ENCODE measurements around the gene CCDC185.

- TF ChIP-seq EZH2phosphoT487 (IDR thresholded peaks at IDR 0.05; ENCODE audit: unreplicated experiment) (no peak), REST (IDR thresholded peaks at IDR 0.05; ENCODE audit: unreplicated experiment) (no peak), CTCF (conservative IDR thresholded peaks at IDR 0.05; ENCODE audit: low read depth in 2 of 2) (no peak), ZNF331 (CRISPR knock-in tag; IDR thresholded peaks at IDR 0.05; ENCODE audit: low read depth) (no peak), EZH2 (IDR thresholded peaks at IDR 0.05; ENCODE audit: low read depth, unreplicated experiment) (no peak), ETS1 (IDR thresholded peaks at IDR 0.05) (no peak), POLR2AphosphoS5 (IDR thresholded peaks at IDR 0.05; ENCODE audit: low read depth) (no peak), STAT1 (IDR thresholded peaks at IDR 0.05; ENCODE audit: unreplicated experiment) (no peak), NANOG (IDR thresholded peaks at IDR 0.05; ENCODE audit: borderline replicate concordance) (no peak), JUNB (IDR thresholded peaks at IDR 0.05; ENCODE audit: unreplicated experiment) (no peak), CREB1 (CRISPR knock-in tag; IDR thresholded peaks at IDR 0.05; ENCODE audit: low read depth) (no peak), ZNF114 (CRISPR knock-in tag; IDR thresholded peaks at IDR 0.05) (no peak)
Observed at GRCh38 chr1:223363057-223363855, 30.0 kb upstream of the CCDC185 start.

All from GM23338 (cell line).